ENCODE measurements around the gene PARP12. TPM values are rescaled to one million over a fixed set of nuclear protein-coding genes. Genes with fewer than 3 reads are reported as not detected.
A peak's percentile ranks its signal among the peaks of the same experiment; 100 is the strongest.
"Not testable (repeated sequence)": the region's sequence is repeated elsewhere in the genome, so short reads cannot be mapped to it uniquely, and the experiment has no call there.

The PARP12 gene
- total RNA-seq, result 100 to 1,000 TPM; 116 to 151 (median 130) TPM
- 119 TPM for total RNA-seq (2013)

GRCh38 chr7:140062528-140063299 lies at the start of gene PARP12:
TSS of gene PARP12 (minus strand) at chr7:140062951. CDS start at chr7:140062847, 104 bp downstream.
- intact Hi-C loops (cut with micrococcal nuclease), result loop anchor here (1.0 to 2.0 kb wide), 2 partner anchors 113 to 416 kb away; no protein-coding TSS in a partner anchor
- under 1% methylated on average over 106 of the region's 106 CpGs for whole genome bisulfite sequencing (ENCODE audit: insufficient coverage)
- Histone ChIP-seq H3K4me1 (ENCODE audit: control insufficient read depth, insufficient read depth, low read length) (peaks cover 36% of the 10 kb centered on the region), H3K27ac (ENCODE audit: low read length) (peak within 1 kb of the TSS; percentile 95), H3K36me3 (ENCODE audit: control insufficient read depth, insufficient read depth, low read length) (no peaks in the 10 kb centered on the region), H3K9me3 (ENCODE audit: control insufficient read depth, insufficient read depth, low read length) (peaks cover 2% of the 10 kb centered on the region), H3K4me3 (ENCODE audit: low read length) (peak within 1 kb of the TSS; percentile 79), H3K27me3 (ENCODE audit: control insufficient read depth, insufficient read depth, low read length) (no peaks in the 10 kb centered on the region)
- peaks cover 8 to 13% of the 10 kb centered on the region in 2 donors for H3K9me3 Mint-ChIP-seq
- H3K27me3 Mint-ChIP-seq (ENCODE audit: low read depth in 2 of 2), result no peaks in the 10 kb centered on the region
- H3K4me3 Mint-ChIP-seq, result peak within 1 kb of the TSS; percentile 86
- peak; percentile 85 to 95 (median 88) for ATAC-seq
- H3K36me3 Mint-ChIP-seq, result peaks cover 17% of the 10 kb centered on the region
- peaks cover 32 to 43% of the 10 kb centered on the region in 2 donors for H3K4me1 Mint-ChIP-seq
- TF ChIP-seq CTCF (IDR thresholded peaks at IDR 0.05), result no peak
- peak within 1 kb of the TSS; percentile 80 to 86 for H3K27ac Mint-ChIP-seq
- DNase-seq, result peak; percentile 90 to 94

GRCh38 chr7:140108777-140109176 lies 46.0 kb upstream of the PARP12 start:
- ATAC-seq; H3K4me1 ChIP-seq (ENCODE audit: control insufficient read depth, insufficient read depth, low read length); H3K27ac Mint-ChIP-seq; H3K4me3 ChIP-seq (ENCODE audit: low read length); H3K9me3 ChIP-seq (ENCODE audit: control insufficient read depth, insufficient read depth, low read length); intact Hi-C loops (cut with micrococcal nuclease); H3K27me3 Mint-ChIP-seq (ENCODE audit: low read depth in 2 of 2); H3K9me3 Mint-ChIP-seq; H3K27me3 ChIP-seq (ENCODE audit: control insufficient read depth, insufficient read depth, low read length); H3K4me3 Mint-ChIP-seq; H3K27ac ChIP-seq (ENCODE audit: low read length): not testable (repeated sequence)
- H3K36me3 ChIP-seq (ENCODE audit: control insufficient read depth, insufficient read depth, low read length), result peaks cover 42% of the 10 kb centered on the region
- DNase-seq, result peak in 1 of 2 donors; percentile 15
- H3K4me1 Mint-ChIP-seq, result peaks cover 0 to 10% of the 10 kb centered on the region in 2 donors
- peaks cover 17% of the 10 kb centered on the region for H3K36me3 Mint-ChIP-seq
- 98% methylated on average over 7 of the region's 8 CpGs for WGBS (ENCODE audit: insufficient coverage)

- intact Hi-C loops (cut with micrococcal nuclease), result no loop called here
- Histone ChIP-seq H3K27ac (ENCODE audit: low read length) (no peak overlapping the region), H3K4me1 (ENCODE audit: control insufficient read depth, insufficient read depth, low read length) (no peaks in the 10 kb centered on the region), H3K36me3 (ENCODE audit: control insufficient read depth, insufficient read depth, low read length) (peaks cover 82% of the 10 kb centered on the region), H3K9me3 (ENCODE audit: control insufficient read depth, insufficient read depth, low read length) (no peaks in the 10 kb centered on the region), H3K4me3 (ENCODE audit: low read length) (no peak overlapping the region), H3K27me3 (ENCODE audit: control insufficient read depth, insufficient read depth, low read length) (no peaks in the 10 kb centered on the region)
- Mint-ChIP-seq H3K4me1 (peaks cover 0 to 5% of the 10 kb centered on the region in 2 donors), H3K36me3 (peaks cover 34% of the 10 kb centered on the region), H3K27ac (no peak overlapping the region), H3K4me3 (no peak overlapping the region), H3K27me3 (ENCODE audit: low read depth in 2 of 2) (no peaks in the 10 kb centered on the region), H3K9me3 (no peaks in the 10 kb centered on the region)
- DNase-seq, result no peak
- no peak for ATAC-seq
- TF ChIP-seq CTCF (IDR thresholded peaks at IDR 0.05), result no peak
- WGBS (ENCODE audit: insufficient coverage), result 90% methylated on average over 4 of the region's 4 CpGs
Measured at GRCh38 chr7:140096459-140096858, 33.7 kb upstream of the PARP12 start.

- no peaks in the 10 kb centered on the region for H3K4me1 ChIP-seq (ENCODE audit: control insufficient read depth, insufficient read depth, low read length)
- no peaks in the 10 kb centered on the region for H3K9me3 ChIP-seq (ENCODE audit: control insufficient read depth, insufficient read depth, low read length)
- no peaks in the 10 kb centered on the region for H3K4me1 Mint-ChIP-seq
- no peak overlapping the region for H3K27ac Mint-ChIP-seq
- no peaks in the 10 kb centered on the region for H3K27me3 Mint-ChIP-seq (ENCODE audit: low read depth in 2 of 2)
- H3K36me3 ChIP-seq (ENCODE audit: control insufficient read depth, insufficient read depth, low read length), result peaks cover 77% of the 10 kb centered on the region
- WGBS (ENCODE audit: insufficient coverage), result 88% methylated on average over 1 of the region's 1 CpG
- DNase-seq (no peak), ATAC-seq (no peak)
- H3K27ac ChIP-seq (ENCODE audit: low read length), result no peak overlapping the region
- H3K36me3 Mint-ChIP-seq, result peaks cover 23% of the 10 kb centered on the region
- no peaks in the 10 kb centered on the region for H3K27me3 ChIP-seq (ENCODE audit: control insufficient read depth, insufficient read depth, low read length)
- no peak overlapping the region for H3K4me3 ChIP-seq (ENCODE audit: low read length)
- intact Hi-C loops (cut with micrococcal nuclease), result no loop called here
- no peak overlapping the region for H3K4me3 Mint-ChIP-seq
- H3K9me3 Mint-ChIP-seq, result no peaks in the 10 kb centered on the region
- TF ChIP-seq CTCF (IDR thresholded peaks at IDR 0.05), result no peak
Measured at GRCh38 chr7:140093375-140093774, 30.6 kb upstream of the PARP12 start.

All from natural killer cell (primary cell).